ENCODE data around the gene TEAD2. TPM values are rescaled to one million over a fixed set of nuclear protein-coding genes. Genes with fewer than 3 reads are reported as not detected.
A peak's percentile ranks its signal among the peaks of the same experiment; 100 is the strongest.

Gene TEAD2
- total and polyA plus RNA-seq, 10 donors, result 5.8 to 24.7 (median 14.4) TPM

- intact Hi-C loops (cut with DNase I; ENCODE audit: low total_unique reads), result no loop called here
- H3K4me3 ChIP-seq, result no peak overlapping the region
- H3K27ac ChIP-seq, result no peak overlapping the region
- H3K36me3 ChIP-seq, result peaks cover 0 to 95% (median 19%) of the 10 kb centered on the region in 6 donors
- DNase-seq, result no peak
- peaks cover 0 to 25% (median 0%) of the 10 kb centered on the region in 6 donors for H3K4me1 ChIP-seq
- no peak for TF ChIP-seq CTCF (IDR thresholded peaks at IDR 0.05 in 8 of 11, conservative IDR thresholded peaks at IDR 0.05 in 3 of 11)
- TF ChIP-seq POLR2AphosphoS5 (IDR thresholded peaks at IDR 0.05), result no peak
- no peak for TF ChIP-seq POLR2A (IDR thresholded peaks at IDR 0.05)
- H3K9me3 ChIP-seq, result no peaks in the 10 kb centered on the region
- 89 to 98% (median 92%) methylated on average over 2 of the region's 2 CpGs for WGBS, 5 donors
- H3K27me3 ChIP-seq (replicated peaks in 1 of 7), result no peaks in the 10 kb centered on the region
Observed at GRCh38 chr19:49349567-49349966, 12.6 kb downstream of the TEAD2 start.

- Histone ChIP-seq H3K4me1 (peaks cover 0 to 22% (median 0%) of the 10 kb centered on the region in 6 donors), H3K36me3 (peaks cover 0 to 96% (median 26%) of the 10 kb centered on the region in 6 donors), H3K4me3 (no peak overlapping the region), H3K27ac (no peak overlapping the region), H3K27me3 (replicated peaks in 1 of 7) (no peaks in the 10 kb centered on the region), H3K9me3 (no peaks in the 10 kb centered on the region)
- intact Hi-C loops (cut with DNase I; ENCODE audit: low total_unique reads), result no loop called here
- peak; percentile 54 for DNase-seq
- WGBS, 5 donors, result 81 to 87% (median 87%) methylated on average over 12 of the region's 12 CpGs
- TF ChIP-seq POLR2AphosphoS5 (IDR thresholded peaks at IDR 0.05) (no peak), POLR2A (IDR thresholded peaks at IDR 0.05) (no peak), CTCF (IDR thresholded peaks at IDR 0.05 in 8 of 11, conservative IDR thresholded peaks at IDR 0.05 in 3 of 11) (no peak)
Observed at GRCh38 chr19:49348305-49349189, 13.7 kb downstream of the TEAD2 start.

- DNase-seq, result peak; percentile 60
- Histone ChIP-seq H3K27ac (no peak overlapping the region), H3K36me3 (peaks cover 0 to 96% (median 30%) of the 10 kb centered on the region in 6 donors), H3K9me3 (no peaks in the 10 kb centered on the region), H3K4me3 (no peak overlapping the region), H3K27me3 (replicated peaks in 1 of 7) (no peaks in the 10 kb centered on the region), H3K4me1 (peaks cover 0 to 22% (median 0%) of the 10 kb centered on the region in 6 donors)
- WGBS, 5 donors, result 66 to 87% (median 70%) methylated on average over 3 of the region's 3 CpGs
- intact Hi-C loops (cut with DNase I; ENCODE audit: low total_unique reads), result no loop called here
- TF ChIP-seq POLR2A (IDR thresholded peaks at IDR 0.05) (no peak), POLR2AphosphoS5 (IDR thresholded peaks at IDR 0.05) (no peak), CTCF (IDR thresholded peaks at IDR 0.05 in 8 of 11, conservative IDR thresholded peaks at IDR 0.05 in 3 of 11) (no peak)
Observed at GRCh38 chr19:49347835-49348234, 14.4 kb downstream of the TEAD2 start.

GRCh38 chr19:49347191-49347590 is 15.0 kb downstream of the TEAD2 start:
- 92 to 98% (median 96%) methylated on average over 13 to 15 of the region's 15 CpGs for WGBS, 5 donors
- H3K27ac ChIP-seq, result no peak overlapping the region
- intact Hi-C loops (cut with DNase I; ENCODE audit: low total_unique reads), result no loop called here

More at GRCh38 chr19:49347191-49347590, 15.0 kb downstream of the TEAD2 start:
- no peak overlapping the region for H3K4me3 ChIP-seq
- H3K9me3 ChIP-seq, result no peaks in the 10 kb centered on the region
- H3K27me3 ChIP-seq (replicated peaks in 1 of 7), result no peaks in the 10 kb centered on the region
- H3K36me3 ChIP-seq, result peaks cover 0 to 99% (median 32%) of the 10 kb centered on the region in 6 donors
- DNase-seq, result peak; percentile 71
- peak in 2 of 3 donors; percentile 20 to 35 for TF ChIP-seq POLR2AphosphoS5 (IDR thresholded peaks at IDR 0.05)
- TF ChIP-seq CTCF (IDR thresholded peaks at IDR 0.05 in 8 of 11, conservative IDR thresholded peaks at IDR 0.05 in 3 of 11), result no peak
- no peak for TF ChIP-seq POLR2A (IDR thresholded peaks at IDR 0.05)
- H3K4me1 ChIP-seq, result peaks cover 0 to 23% (median 0%) of the 10 kb centered on the region in 6 donors
